Heart left ventricle (tissue), 13 donors: ENCODE measurements around the gene DROSHA.

ENCODE experiments used
- CTCF ChIP-seq, 12 donors: fragments of 200-600 bp; sonication (generic) in 4 of 12; IDR thresholded peaks; one replicate each; pipeline versions ENCODE4 v1.5.0 to v1.8.0; 2018 to 2022; ENCODE audit warnings: antibody characterized with exemption in 12 of 12, mild to moderate bottlenecking in 5 of 12
- POLR2A ChIP-seq, 2 donors: fragments of 450-650 bp; IDR thresholded peaks; one replicate each; pipeline ENCODE4 v1.6.1; 2017; ENCODE audit warnings: antibody characterized with exemption in 2 of 2, mild to moderate bottlenecking in 2 of 2, moderate library complexity in 2 of 2
- donor health status: ischemic (EF 13 %, LVEDD 7.1; RV severe dilation, severe dysfunction).
- donor health status: DM: no; HTN: yes; CAD: no.
- donor health status: DM: no; HTN: no; CAD: no.
- donor health status: ischemic (EF 25% LVEDD 6.9; RV normal size, moderate dysfunction).
- donor health status: ischemic (EF 25% LVEDD 5.7; RV mildly dilated, moderate dysfunction).
- donor health status: ischemic (EF 35%, LVEDD 5.7; RV mildly dilated, moderate dysfunction).
- donor health status: nonischemic (EF 11% LVEDD 7.7; RV severe dilation, severe dysfunction).
- donor health status: DM: yes; HTN: yes; CAD: no.
- donor health status: PGD.
- donor health status: ischemic (EF 29% LVEDD 5.4; RV normal size, mild dysfunction).
- donor health status: nonischemic (EF 23%, LVEDD 6.1; RV moderate dilation, normal function).

GRCh38 chr5:31375999-31376720 is 155.7 kb downstream of the DROSHA start:
- no peak for TF ChIP-seq POLR2A (IDR thresholded peaks at IDR 0.05)
- no peak for TF ChIP-seq CTCF (IDR thresholded peaks at IDR 0.05)
